LoVo (cell line): ENCODE data around the gene SUPT7L.
"Not testable (repeated sequence)": the region's sequence is repeated elsewhere in the genome, so short reads cannot be mapped to it uniquely, and the experiment has no call there.

Source experiments
- DNase-seq: peaks from one replicate; pipeline ENCODE4 v3.0.0-alpha.2; 2016; ENCODE audit warnings: low spot score

Gene SUPT7L

DNA sequence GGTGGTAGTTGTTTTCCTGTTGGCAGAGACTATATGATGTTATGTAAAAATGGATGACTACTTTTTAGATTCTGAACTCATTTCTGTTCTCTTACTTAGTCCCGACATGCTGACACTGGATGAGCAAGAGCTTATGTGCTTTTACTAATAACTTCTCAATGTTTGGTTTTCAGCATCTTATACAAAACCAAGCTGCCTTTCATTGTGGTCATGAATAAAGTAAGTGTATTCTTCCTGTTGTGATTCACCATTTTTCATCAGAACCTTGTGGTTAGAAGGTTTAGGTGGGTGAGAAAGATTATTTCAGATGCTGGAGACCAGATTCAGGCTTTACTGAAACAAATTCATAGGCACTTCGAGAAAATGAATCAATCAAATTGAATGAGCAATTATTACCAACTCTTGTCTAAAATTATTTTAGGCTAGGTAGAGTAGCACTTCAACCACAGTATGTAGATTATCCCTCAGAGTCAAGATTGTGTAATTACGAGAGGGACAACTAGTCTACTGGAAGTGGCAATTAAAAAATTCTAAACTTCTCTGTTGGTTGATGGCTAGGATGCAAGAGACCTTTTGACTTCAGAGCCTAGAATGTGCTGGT lies 25.3 kb downstream of the SUPT7L start:
- DNase-seq = no peak

DNA sequence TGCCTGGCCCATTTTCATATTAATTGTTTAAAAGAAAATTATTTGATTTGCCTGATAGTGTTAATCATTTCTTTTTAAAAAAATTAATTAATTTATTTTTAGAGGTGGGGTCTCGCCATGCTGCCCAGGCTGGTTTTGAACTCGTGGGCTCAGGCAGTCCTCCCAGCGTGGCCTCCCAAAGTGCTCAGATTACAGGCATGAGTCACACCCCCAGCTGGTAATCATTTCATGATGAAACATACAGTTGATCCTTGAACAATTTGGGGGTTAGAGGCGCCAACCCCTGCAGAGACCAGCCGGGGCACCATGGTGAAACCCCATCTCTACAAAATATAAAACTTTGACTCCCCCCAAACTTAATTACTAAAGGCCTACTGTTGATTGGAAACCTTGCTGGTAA lies 26.6 kb downstream of the SUPT7L start:
- DNase-seq = no peak

DNA sequence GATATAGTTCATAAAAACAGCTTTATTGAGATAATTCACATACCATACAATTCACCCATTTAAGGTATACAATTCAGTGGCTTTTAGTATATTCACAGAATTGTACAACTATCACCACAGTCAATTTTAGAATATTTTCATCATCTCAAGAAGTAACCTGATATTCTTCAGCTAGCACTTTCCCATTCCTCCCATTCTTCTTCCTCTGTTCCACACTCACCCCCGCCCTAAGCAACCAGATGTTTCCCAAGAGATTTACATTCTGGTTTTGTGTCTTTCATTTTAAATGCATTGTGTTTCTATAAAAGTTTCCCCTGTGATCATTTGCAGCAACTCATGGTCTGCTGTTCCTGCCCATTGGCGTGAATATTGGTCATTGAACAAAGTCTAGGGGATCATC lies 29.1 kb downstream of the SUPT7L start:
- no peak for DNase-seq

DNA sequence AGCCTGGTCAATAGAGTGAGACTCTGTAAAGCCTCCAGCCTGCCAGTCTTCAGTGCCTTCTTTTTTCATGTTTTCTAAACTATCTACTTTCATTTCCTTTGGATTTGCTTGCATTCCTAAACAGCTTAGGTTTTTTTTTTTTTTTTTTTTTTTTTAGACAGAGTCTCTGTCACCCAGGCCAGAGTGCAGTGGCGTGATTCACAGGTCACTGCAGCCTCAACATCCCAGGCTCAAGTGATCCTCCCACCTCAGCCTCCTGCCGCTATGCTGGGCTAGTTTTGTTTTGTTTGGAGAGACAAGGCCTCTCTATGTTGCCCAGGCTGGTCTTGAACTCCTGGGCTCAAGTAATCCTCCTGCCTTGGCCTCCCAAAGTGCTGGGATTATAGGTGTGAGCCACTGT lies 33.2 kb downstream of the SUPT7L start:
- DNase-seq = not testable (repeated sequence)

DNA sequence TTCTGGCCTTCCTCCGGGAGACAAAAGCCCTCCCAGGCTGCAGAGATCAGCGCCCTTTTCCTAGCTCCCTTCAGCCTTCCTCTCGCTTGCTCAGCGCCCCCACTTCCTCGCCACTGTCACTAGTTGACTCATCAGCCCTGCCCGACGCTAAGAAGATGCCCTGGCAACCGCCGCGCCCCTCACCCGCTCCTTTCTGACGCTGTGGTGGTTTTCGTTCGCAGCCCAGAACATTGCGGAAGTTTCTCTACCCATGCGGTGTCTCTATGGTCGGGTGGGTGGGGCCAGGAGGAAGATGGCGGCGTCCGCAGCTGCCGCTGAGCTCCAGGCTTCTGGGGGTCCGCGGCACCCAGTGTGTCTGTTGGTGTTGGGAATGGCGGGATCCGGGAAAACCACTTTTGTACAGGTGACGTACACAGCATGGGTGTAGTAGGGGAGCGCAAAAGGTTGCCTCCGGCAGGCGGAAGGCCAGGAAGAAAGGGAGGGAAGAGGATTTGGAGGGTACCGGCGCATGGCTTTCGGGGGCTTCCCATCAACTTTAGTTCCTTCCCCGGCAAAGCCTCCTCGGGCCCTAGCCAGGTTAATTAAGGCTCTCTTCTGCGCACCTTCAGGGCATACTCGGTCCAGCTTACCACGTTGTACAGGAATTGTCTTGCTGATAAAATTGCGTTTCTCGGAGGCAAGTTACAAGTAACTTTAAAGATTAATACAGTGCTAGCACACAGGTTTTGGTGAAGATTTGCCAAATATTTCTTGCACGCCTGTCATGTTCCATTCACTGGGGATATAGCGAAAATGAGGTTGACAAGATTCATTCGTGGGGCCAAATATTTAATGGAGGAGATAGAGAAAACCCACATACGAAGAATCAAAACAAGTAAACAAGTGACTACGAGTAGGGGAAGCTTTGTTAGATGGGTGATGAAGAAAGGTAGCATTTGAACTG lies 34.4 kb downstream of the SUPT7L start, which contains the start of the genes CCDC121 and GPN1:
TSS of gene CCDC121 (minus strand) at position 246 of the 943 bp plus-strand sequence. CDS start 1,213 bp downstream, outside the sequence.
TSS of gene GPN1 (plus strand) at position 284 of the 943 bp plus-strand sequence. CDS start at position 293, 9 bp downstream.
- DNase-seq = peak; percentile 94

DNA sequence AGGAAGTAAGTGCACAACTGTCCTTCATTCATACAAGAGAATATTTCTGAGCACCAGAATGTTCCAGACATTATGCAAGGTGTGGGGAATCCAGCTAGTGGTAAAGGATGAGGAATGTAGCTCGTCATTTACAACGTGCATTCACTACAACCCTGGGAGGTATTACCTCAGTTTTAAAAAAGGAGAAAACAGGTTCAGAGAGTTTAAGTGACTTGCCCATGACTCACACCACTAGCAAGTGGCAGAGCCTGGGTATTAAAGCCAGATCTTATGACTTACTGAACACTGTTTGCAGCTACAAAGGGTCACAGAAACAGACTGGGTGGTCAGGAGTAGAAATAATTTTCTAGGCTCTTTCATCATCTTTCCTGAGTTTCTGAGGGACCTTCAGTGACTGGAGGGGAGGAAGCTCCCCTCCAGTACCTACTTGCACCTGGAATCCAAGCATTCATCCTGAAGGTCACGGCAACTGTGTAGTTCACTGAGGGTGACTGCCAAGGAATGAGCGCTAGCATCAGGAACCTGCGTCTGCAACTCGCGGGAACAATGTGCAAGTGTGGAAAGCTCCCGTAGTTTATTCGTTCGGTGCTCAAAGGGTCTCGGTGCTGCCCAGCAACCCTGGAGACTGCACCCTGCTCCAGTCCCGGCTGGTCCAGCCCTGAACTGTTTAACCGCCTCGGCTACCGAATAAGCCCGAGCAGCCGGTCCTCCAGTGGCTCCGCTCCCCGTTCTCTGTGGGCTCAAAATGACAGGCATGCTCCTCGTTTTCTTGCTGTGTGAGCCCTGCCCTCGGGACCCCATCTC lies 35.2 kb downstream of the SUPT7L start:
- peak; percentile 70 for DNase-seq

DNA sequence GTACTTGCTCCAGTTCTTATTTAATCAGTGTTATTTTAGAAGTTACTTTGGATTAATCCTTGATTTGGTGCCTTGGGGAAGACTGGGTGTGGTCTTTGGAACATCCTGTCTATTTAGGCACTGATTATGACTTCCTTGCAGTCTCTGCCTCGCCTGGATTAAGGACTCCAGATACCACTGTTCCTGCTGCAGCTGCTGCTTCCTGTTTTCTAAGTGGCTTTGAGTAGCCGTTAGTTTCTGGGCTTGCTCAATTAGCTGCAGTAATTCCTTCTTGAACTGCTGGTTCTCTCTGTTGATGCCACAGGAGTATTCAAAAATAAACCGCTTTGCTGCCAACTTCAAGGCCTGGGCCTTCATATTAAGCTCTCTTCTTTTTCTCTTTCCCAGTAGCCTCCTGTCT lies 36.5 kb downstream of the SUPT7L start:
- DNase-seq = not testable (repeated sequence)

DNA sequence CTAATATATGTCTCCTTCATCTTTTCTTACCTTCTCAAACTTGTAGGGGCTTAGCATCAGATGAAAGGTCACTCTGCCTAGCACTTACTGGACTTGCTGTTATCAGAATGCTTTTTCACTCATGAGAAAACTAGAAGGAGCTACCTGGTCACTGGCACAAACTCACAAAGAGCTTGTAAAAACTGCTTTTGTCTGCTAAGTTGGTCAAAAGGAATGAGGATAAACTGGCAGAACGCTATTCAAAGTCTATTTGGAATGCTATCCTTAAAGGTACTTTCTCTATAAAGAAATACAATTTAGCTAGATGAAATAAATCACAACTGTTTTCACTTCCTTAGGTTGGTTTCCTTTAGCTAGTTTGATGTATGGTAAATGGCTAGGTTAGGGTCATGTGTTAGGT lies 37.1 kb downstream of the SUPT7L start:
- DNase-seq = not testable (repeated sequence)

DNA sequence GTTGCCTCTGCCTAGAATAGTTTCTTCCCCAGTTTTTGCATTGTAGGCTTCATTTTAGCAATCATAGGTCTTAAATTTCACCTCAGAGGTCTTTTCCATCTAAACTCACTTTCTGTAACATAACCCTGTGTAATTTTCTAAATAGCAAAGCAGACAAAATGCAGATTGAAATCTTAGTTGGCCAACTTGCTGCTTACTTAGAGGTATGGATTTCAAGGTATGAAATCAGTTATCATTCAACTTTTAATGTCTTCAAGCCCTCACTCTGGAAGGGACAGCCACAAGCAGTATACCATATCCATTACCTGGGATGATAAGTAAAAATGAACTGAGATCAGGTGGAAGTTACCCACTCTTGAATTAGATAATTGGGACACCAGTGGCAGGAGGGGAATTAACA lies 38.5 kb downstream of the SUPT7L start:
- DNase-seq = no peak

DNA sequence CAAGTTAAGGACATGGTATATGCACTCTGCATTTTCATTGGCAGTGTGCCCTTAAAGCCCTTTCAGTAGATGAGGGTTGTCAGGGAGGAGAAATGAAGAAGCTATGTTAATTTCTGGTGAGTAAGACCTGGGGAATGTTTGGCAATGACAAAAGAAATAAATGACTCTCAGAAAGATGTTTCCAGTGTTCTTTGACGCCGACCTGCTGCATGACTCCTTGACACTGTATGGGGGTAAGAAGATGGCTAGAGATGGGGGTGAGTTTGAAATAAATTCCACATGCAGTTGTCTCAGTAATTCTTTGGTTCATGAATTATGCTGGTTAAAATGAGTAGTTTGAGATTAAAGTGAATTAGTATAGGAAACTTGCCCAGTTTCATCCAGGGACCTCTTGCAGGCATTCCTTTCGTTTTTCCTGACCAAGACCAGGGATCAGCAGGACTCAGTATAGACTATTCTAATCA lies 40.5 kb downstream of the SUPT7L start:
- peak; percentile 17 for DNase-seq

DNA sequence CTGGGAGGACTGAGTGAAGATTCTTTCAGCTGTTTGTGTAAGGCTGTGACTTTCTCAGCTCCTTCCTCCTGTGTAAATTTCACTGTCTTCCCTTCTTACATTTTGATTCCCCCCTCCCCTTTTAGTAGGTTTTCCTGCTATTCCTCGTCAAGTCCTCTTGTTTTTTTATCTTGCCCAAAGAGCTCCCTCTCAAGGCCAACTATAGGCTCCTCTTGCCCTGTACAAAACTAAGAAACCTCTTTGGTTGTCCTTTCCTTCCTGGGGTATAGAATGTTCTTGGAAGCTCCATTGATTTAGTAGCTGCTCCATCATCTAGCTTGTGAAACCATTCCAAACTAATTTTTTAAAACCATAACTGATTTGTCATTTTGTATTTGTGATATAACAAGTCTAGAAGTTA lies 41.9 kb downstream of the SUPT7L start:
- no peak for DNase-seq

DNA sequence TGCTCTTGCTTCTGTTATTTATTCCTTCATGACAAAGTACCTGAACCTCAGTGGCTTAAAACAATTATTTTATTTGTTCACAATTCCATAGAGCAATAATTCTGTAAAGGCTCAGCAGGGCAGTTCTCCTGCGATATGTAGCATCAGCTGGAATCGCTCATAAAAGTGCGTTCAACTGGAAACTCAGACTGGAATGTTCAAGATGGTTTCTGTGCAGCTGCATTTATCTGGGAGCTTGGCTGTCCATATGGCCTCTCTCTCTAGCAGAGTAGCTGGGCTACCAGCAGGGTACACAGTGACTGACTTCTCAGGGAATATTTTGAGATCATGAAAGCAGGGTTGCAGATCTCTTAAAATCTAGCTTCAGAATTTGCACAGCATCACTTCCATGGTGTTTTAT lies 48.1 kb downstream of the SUPT7L start:
- no peak for DNase-seq

DNA sequence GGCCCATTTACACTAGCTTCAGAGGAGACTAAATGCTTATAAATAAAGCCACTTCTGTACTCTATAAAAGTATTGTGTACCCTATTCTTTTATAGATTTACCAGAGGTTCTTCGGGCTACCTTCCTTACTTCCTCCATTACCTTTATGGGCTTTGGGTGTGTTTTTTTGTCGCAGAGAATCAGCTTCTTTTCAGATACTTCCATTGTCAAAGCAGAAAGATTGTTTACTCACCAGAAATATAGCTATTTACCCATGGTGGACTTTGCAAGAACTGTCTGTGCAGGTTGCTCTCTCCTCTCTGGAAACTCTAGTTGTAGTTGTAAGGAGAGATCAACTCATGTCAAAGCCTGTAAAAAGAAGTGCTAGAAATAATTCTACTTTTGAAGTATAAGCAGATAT lies 49.4 kb downstream of the SUPT7L start:
- no peak for DNase-seq

DNA sequence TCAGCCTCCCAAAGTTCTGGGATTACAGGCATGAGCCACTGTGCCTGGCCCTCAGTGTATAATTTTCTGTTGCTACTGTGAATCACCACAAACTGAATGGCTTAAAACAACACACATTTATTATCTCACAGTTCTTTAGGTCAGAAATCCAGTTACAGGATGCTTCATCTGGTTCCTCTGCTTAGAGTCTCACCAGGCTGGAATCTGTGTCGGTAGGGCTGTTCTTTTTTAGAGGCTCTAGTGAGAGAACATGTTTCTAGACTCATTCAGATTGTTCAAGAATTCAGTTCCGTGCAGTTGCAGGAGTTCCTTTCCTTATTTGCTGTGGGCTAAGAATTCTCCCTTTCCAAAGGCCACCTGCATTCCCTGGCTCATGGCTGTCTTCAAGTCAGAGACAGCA lies 56.8 kb downstream of the SUPT7L start:
- no peak for DNase-seq
